IMR-90 (cell line): ENCODE results near the gene AMZ1. TPM values are rescaled to one million over a fixed set of nuclear protein-coding genes. Genes with fewer than 3 reads are reported as not detected.

Experiments
- ATAC-seq: fragments of 200-7000 bp; cut with Tn5 transposase; 2 replicates; pipeline ENCODE4 v1.9.1; 2020; ENCODE audit warnings: low read depth, mild to moderate bottlenecking, moderate library complexity
- BruUV-seq: library from RNA; stranded (reverse); fragments of 400-500 nt; replicated peaks from 2 replicates; lab custom pipeline; 2021; lab: Mats Ljungman, UMichigan
- CTCF ChIA-PET: fragments of 300-600 bp; formaldehyde crosslinking; extraction: SDS; loops from one replicate; lab custom pipeline; 2021; ENCODE audit warnings: antibody characterized with exemption; lab: Yijun Ruan, JAX
- POLR2A ChIA-PET: fragments of 300-600 bp; sonication (Branson Sonifier 250); formaldehyde crosslinking; loops from one replicate; lab custom pipeline; 2022; ENCODE audit warnings: antibody characterized with exemption; ENCODE audit not compliant: unreplicated experiment; lab: Charles Lee
- DNase-seq: peaks from one replicate; pipeline ENCODE4 v3.0.0; 2013
- H2AFZ ChIP-seq: replicated peaks from 2 replicates; pipeline ENCODE3; 2013; ENCODE audit warnings: low read length, mild to moderate bottlenecking; ENCODE audit not compliant: poor library complexity
- H2AK5ac ChIP-seq: 2 replicates; pipeline ENCODE4 v1.6.1; 2013; ENCODE audit warnings: low read depth, low read length, inconsistent platforms
- H2AK9ac ChIP-seq: replicated peaks from 2 replicates; pipeline ENCODE3; 2013; ENCODE audit warnings: mild to moderate bottlenecking, low read depth, low read length, moderate library complexity; ENCODE audit not compliant: poor library complexity
- H2BK120ac ChIP-seq: 2 replicates; pipeline ENCODE4 v1.6.1; 2013; ENCODE audit warnings: low read depth, low read length, inconsistent platforms
- H2BK15ac ChIP-seq: 3 replicates; pipeline ENCODE4 v1.6.1; 2013; ENCODE audit warnings: low read depth, low read length, inconsistent platforms
- H2BK20ac ChIP-seq: 2 replicates; pipeline ENCODE4 v1.6.1; 2013; ENCODE audit warnings: low read depth, mild to moderate bottlenecking, inconsistent platforms, low read length, moderate library complexity
- H2BK5ac ChIP-seq: 2 replicates; pipeline ENCODE4 v1.6.1; 2013; ENCODE audit warnings: mild to moderate bottlenecking, low read depth, low read length, inconsistent platforms; ENCODE audit not compliant: poor library complexity, severe bottlenecking
- H3K14ac ChIP-seq: replicated peaks from 2 replicates; pipeline ENCODE4 v1.6.1; 2013; ENCODE audit warnings: low read depth, low read length, inconsistent platforms
- H3K18ac ChIP-seq: 2 replicates; pipeline ENCODE4 v1.6.1; 2013; ENCODE audit warnings: low read depth, low read length, control low read depth
- H3K23ac ChIP-seq: 2 replicates; pipeline ENCODE4 v1.6.1; 2013; ENCODE audit warnings: low read depth, low read length, inconsistent platforms
- H3K27ac ChIP-seq: 2 replicates; pipeline ENCODE4 v1.5.1; 2013; ENCODE audit warnings: mild to moderate bottlenecking, control low read depth, low read length; ENCODE audit not compliant: insufficient read depth
- H3K27me3 ChIP-seq: 2 replicates; pipeline ENCODE4 v1.6.1; 2013; ENCODE audit warnings: low read length; ENCODE audit not compliant: control insufficient read depth, insufficient read depth
- H3K36me3 ChIP-seq: 2 replicates; pipeline ENCODE4 v1.6.1; 2013; ENCODE audit warnings: low read length, mixed read lengths; ENCODE audit not compliant: control insufficient read depth, insufficient read depth
- H3K4ac ChIP-seq: 2 replicates; pipeline ENCODE4 v1.6.1; 2013; ENCODE audit warnings: low read depth, low read length, inconsistent platforms
- H3K4me1 ChIP-seq: 2 replicates; pipeline ENCODE4 v1.6.1; 2013; ENCODE audit warnings: low read length, mixed read lengths; ENCODE audit not compliant: control insufficient read depth, insufficient read depth
- H3K4me2 ChIP-seq: 2 replicates; pipeline ENCODE4 v1.6.1; 2013; ENCODE audit warnings: low read depth, mild to moderate bottlenecking, control low read depth, low read length, moderate library complexity
- H3K4me3 ChIP-seq: 2 replicates; pipeline ENCODE4 v1.5.1; 2013; ENCODE audit warnings: low read depth, mild to moderate bottlenecking, control low read depth, low read length, moderate library complexity; ENCODE audit not compliant: insufficient read depth
- H3K56ac ChIP-seq: 2 replicates; pipeline ENCODE4 v1.6.1; 2013; ENCODE audit warnings: low read length, inconsistent platforms; ENCODE audit not compliant: insufficient read depth; ENCODE audit errors: extremely low read depth
- H3K79me1 ChIP-seq, 2 experiments: 2 replicates each; pipeline ENCODE4 v1.6.1; 2013; ENCODE audit warnings: low read length in 2 of 2, inconsistent platforms in 1 of 2, low read depth in 1 of 2
- H3K9ac ChIP-seq: 2 replicates; pipeline ENCODE4 v1.6.1; 2013; ENCODE audit warnings: low read depth, low read length, control low read depth
- H3K9me1 ChIP-seq: 2 replicates; pipeline ENCODE4 v1.6.1; 2013; ENCODE audit warnings: low read length, inconsistent platforms; ENCODE audit not compliant: insufficient read depth
- H3K9me3 ChIP-seq: 2 replicates; pipeline ENCODE4 v1.6.1; 2013; ENCODE audit warnings: low read length; ENCODE audit not compliant: control insufficient read depth, insufficient read depth
- H4K20me1 ChIP-seq: 2 replicates; pipeline ENCODE4 v1.6.1; 2013; ENCODE audit warnings: low read length, inconsistent platforms; ENCODE audit not compliant: insufficient read depth
- H4K5ac ChIP-seq: 2 replicates; pipeline ENCODE4 v1.6.1; 2013; ENCODE audit warnings: mild to moderate bottlenecking, low read depth, low read length, control low read depth
- H4K8ac ChIP-seq, 2 experiments: 2 replicates each; pipeline ENCODE4 v1.6.1; 2013; ENCODE audit warnings: low read depth in 2 of 2, low read length in 2 of 2, control low read depth in 1 of 2, inconsistent platforms in 1 of 2
- H4K91ac ChIP-seq: 2 replicates; pipeline ENCODE4 v1.6.1; 2013; ENCODE audit warnings: low read depth, low read length, inconsistent platforms; ENCODE audit not compliant: insufficient read depth
- BHLHE40 ChIP-seq: fragments of 150-350 bp; IDR thresholded peaks from 2 replicates; pipeline ENCODE4 v1.6.1; 2016; ENCODE audit warnings: mild to moderate bottlenecking, low read depth, low read length
- CEBPB ChIP-seq: IDR thresholded peaks from 2 replicates; pipeline ENCODE4 v1.6.1; 2012; ENCODE audit warnings: low read depth, low read length, improper control_type of control experiment
- CHD1 ChIP-seq: IDR thresholded peaks from 2 replicates; pipeline ENCODE4 v1.6.1; 2012; ENCODE audit warnings: low read depth, low read length, improper control_type of control experiment
- CTCF ChIP-seq: conservative IDR thresholded peaks from 2 replicates; pipeline ENCODE4 v1.5.1; 2012; ENCODE audit warnings: mild to moderate bottlenecking, low read depth, low read length, improper control_type of control experiment
- ELK1 ChIP-seq: fragments of 150-350 bp; IDR thresholded peaks from 2 replicates; pipeline ENCODE4 v1.6.1; 2016; ENCODE audit warnings: low read depth, mild to moderate bottlenecking, low read length, moderate library complexity, borderline replicate concordance
- FOS ChIP-seq: fragments of 150-350 bp; IDR thresholded peaks from 2 replicates; pipeline ENCODE4 v1.6.1; 2016; ENCODE audit warnings: low read depth, low read length
- MAFK ChIP-seq: IDR thresholded peaks from 2 replicates; pipeline ENCODE4 v1.6.1; 2012; ENCODE audit warnings: low read depth, low read length, improper control_type of control experiment
- MAZ ChIP-seq: IDR thresholded peaks from 2 replicates; pipeline ENCODE4 v1.6.1; 2012; ENCODE audit warnings: low read depth, mild to moderate bottlenecking, low read length, improper control_type of control experiment, moderate library complexity, borderline replicate concordance
- MXI1 ChIP-seq: IDR thresholded peaks from 2 replicates; pipeline ENCODE4 v1.6.1; 2012; ENCODE audit warnings: low read depth, mild to moderate bottlenecking, low read length, moderate library complexity, borderline replicate concordance
- NFE2L2 ChIP-seq: fragments of 150-350 bp; IDR thresholded peaks from 2 replicates; pipeline ENCODE4 v1.6.1; 2016; ENCODE audit warnings: low read depth, mild to moderate bottlenecking, low read length
- POLR2A ChIP-seq: IDR thresholded peaks from 2 replicates; pipeline ENCODE4 v1.6.1; 2012; ENCODE audit warnings: mild to moderate bottlenecking, low read depth, low read length
- RAD21 ChIP-seq: IDR thresholded peaks from 2 replicates; pipeline ENCODE4 v1.6.1; 2012; ENCODE audit warnings: low read length, improper control_type of control experiment
- RCOR1 ChIP-seq: IDR thresholded peaks from 2 replicates; pipeline ENCODE4 v1.6.1; 2012; ENCODE audit warnings: mild to moderate bottlenecking, low read length, improper control_type of control experiment; ENCODE audit not compliant: insufficient replicate concordance
- RFX5 ChIP-seq: IDR thresholded peaks from 2 replicates; pipeline ENCODE4 v1.8.0; 2012; ENCODE audit warnings: low read depth, mild to moderate bottlenecking, low read length, moderate library complexity
- SMC3 ChIP-seq: fragments of 150-350 bp; IDR thresholded peaks from 2 replicates; pipeline ENCODE4 v1.6.1; 2016; ENCODE audit warnings: low read depth, mild to moderate bottlenecking, antibody characterized with exemption, low read length, moderate library complexity
- USF2 ChIP-seq: fragments of 150-350 bp; IDR thresholded peaks from 2 replicates; pipeline ENCODE4 v1.6.1; 2017; ENCODE audit warnings: mild to moderate bottlenecking, antibody characterized with exemption, low read length, low read depth
- WGBS, 2 experiments: methylation state at CpG; one replicate each; pipeline versions ENCODE4 v1.1.5 to v1.1.7; 2013; ENCODE audit warnings: missing lambda C conversion rate in 2 of 2; ENCODE audit not compliant: insufficient read length in 1 of 2; ENCODE audit errors: extremely low coverage in 2 of 2; 5-methylcytosine and 5-hydroxymethylcytosine counted together
- dilution Hi-C: fragments of 300-500 bp; cut with HindIII; formaldehyde crosslinking; loops from one replicate; pipeline ENCODE4 v1.14.3; 2018; ENCODE audit warnings: low sequenced_read_pairs; ENCODE audit not compliant: unreplicated experiment
- in situ Hi-C: fragments of 300-500 bp; cut with MboI; formaldehyde crosslinking; loops from 3 replicates; pipeline ENCODE4 v1.14.3; 2019; ENCODE audit warnings: low sequenced_read_pairs, inconsistent platforms, mixed read lengths
- intact Hi-C: fragments of 100-400 bp; cut with micrococcal nuclease; formaldehyde crosslinking; loops from 2 replicates; pipeline ENCODE4 v1.10.0; 2022
- polyA plus RNA-seq, 3 experiments: library from polyadenylated mRNA; depleted of rRNA; stranded (reverse); fragments of >200 nt; gene quantifications; 2 replicates each; pipeline ENCODE4 v1.2.3, GENCODE V29; 2012; ENCODE audit warnings: low replicate concordance in 1 of 3
- total RNA-seq: library from RNA; depleted of rRNA; stranded (reverse); fragments of >200 nt; gene quantifications from 2 replicates; pipeline ENCODE4 v1.2.3, GENCODE V29; 2012

Gene AMZ1
- total and polyA plus RNA-seq, 2 of the 4 experiments (the other 2 are of a cell fraction), result 0.54 to 1.6 TPM

GRCh38 chr7:2640846-2641316, 47.1 kb upstream of the AMZ1 start:
- H3K4me2 ChIP-seq, result peak overlapping the region; percentile 25; the same call in 1 of the 2 replicates
- ChIA-PET CTCF (no interaction called here), POLR2A (no interaction called here)
- peak overlapping the region; percentile 81 for H2BK5ac ChIP-seq
- peak overlapping the region; percentile 19 for H2BK120ac ChIP-seq
- H3K18ac ChIP-seq, result peak overlapping the region; percentile 30; the same call in 1 of the 2 replicates
- H2AFZ ChIP-seq, result peak overlapping the region; percentile 63
- peaks cover 36% of the 10 kb centered on the region for H3K9me1 ChIP-seq
- DNase-seq (no peak), ATAC-seq (peak; percentile 2)
- H3K27ac ChIP-seq, result peak overlapping the region; percentile 80
- TF ChIP-seq USF2, result no peak
- no peak for TF ChIP-seq CHD1
- TF ChIP-seq CTCF, result no peak
- no peak for TF ChIP-seq BHLHE40
- no peak for TF ChIP-seq ELK1
- TF ChIP-seq MXI1, result no peak
- TF ChIP-seq NFE2L2, result no peak
- no peak for TF ChIP-seq RAD21
- no peak for TF ChIP-seq RFX5
- TF ChIP-seq MAZ, result no peak
- no peak for TF ChIP-seq CEBPB
- no peak for TF ChIP-seq MAFK
- TF ChIP-seq RCOR1, result no peak
- TF ChIP-seq POLR2A, result no peak
- no peak for TF ChIP-seq SMC3
- TF ChIP-seq FOS, result no peak
- peak overlapping the region; percentile 94 for H3K4ac ChIP-seq
- no peak overlapping the region for H2BK20ac ChIP-seq
- H3K4me1 ChIP-seq, result peaks cover 62% of the 10 kb centered on the region
- no TSS peak for BruUV-seq
- H2AK9ac ChIP-seq, result peak overlapping the region; percentile 92
- no peak overlapping the region for H3K4me3 ChIP-seq
- dilution Hi-C loops (no loop called here), intact Hi-C loops (loop anchor here (10.0 kb wide), 1 partner anchor 166 kb away; the partner anchor contains the start of gene GRIFIN), in situ Hi-C loops (no loop called here)
- peaks cover 16 to 94% of the 10 kb centered on the region in 2 experiments; a peak in 3 of 4 replicates for H3K79me1 ChIP-seq
- H4K20me1 ChIP-seq, result peaks cover 90% of the 10 kb centered on the region
- H3K9me3 ChIP-seq, result no peaks in the 10 kb centered on the region
- peaks cover 2% of the 10 kb centered on the region; the same call in 1 of the 2 replicates for H3K36me3 ChIP-seq
- peak overlapping the region; percentile 78; the same call in 1 of the 3 replicates for H2BK15ac ChIP-seq
- peak overlapping the region; percentile 88 for H2AK5ac ChIP-seq
- no CpG with 5 or more reads among the region's 9 CpGs for WGBS, 2 experiments
- H4K8ac ChIP-seq, result peak overlapping the region in 1 of 2 experiments; percentile 71; a peak in 2 of 4 replicates
- peak overlapping the region; percentile 6; the same call in 1 of the 2 replicates for H3K56ac ChIP-seq
- peak overlapping the region; percentile 36; the same call in 1 of the 2 replicates for H3K9ac ChIP-seq
- H3K27me3 ChIP-seq, result no peaks in the 10 kb centered on the region
- no peak overlapping the region for H4K5ac ChIP-seq
- H4K91ac ChIP-seq, result peak overlapping the region; percentile 63
- peak overlapping the region; percentile 51 for H3K23ac ChIP-seq
- H3K14ac ChIP-seq, result peak overlapping the region; percentile 76
